Measurements from ENCODE around the gene NOVA2.

The NOVA2 gene

GRCh38 chr19:46017095-46017429 is 43.4 kb upstream of the NOVA2 start:
- Histone ChIP-seq H3K27ac (ENCODE audit: low read depth, low read length) (no peak overlapping the region), H3K36me3 (ENCODE audit: control insufficient read depth in 1 of 2, insufficient read depth in 2 of 2, low read length in 2 of 2) (no peaks in the 10 kb centered on the region), H3K4me1 (ENCODE audit: control insufficient read depth in 1 of 2, insufficient read depth in 2 of 2, low read length in 2 of 2) (peaks cover 13 to 17% of the 10 kb centered on the region in 2 donors), H3K4me3 (ENCODE audit: low read depth in 1 of 2, low read length in 2 of 2) (no peak overlapping the region), H3K9me3 (ENCODE audit: control insufficient read depth in 1 of 2, low read length in 2 of 2) (no peaks in the 10 kb centered on the region), H3K27me3 (ENCODE audit: control insufficient read depth in 1 of 2, insufficient read depth in 2 of 2, low read length in 2 of 2) (peaks cover 8 to 17% of the 10 kb centered on the region in 2 donors), H3K9ac (ENCODE audit: low read depth in 1 of 2, low read length in 2 of 2) (no peak overlapping the region)

- H3K36me3 ChIP-seq (ENCODE audit: control insufficient read depth in 1 of 2, insufficient read depth in 2 of 2, low read length in 2 of 2), result no peaks in the 10 kb centered on the region
- H3K9ac ChIP-seq (ENCODE audit: low read depth in 1 of 2, low read length in 2 of 2), result peak overlapping the region; percentile 40 to 42
- peak overlapping the region; percentile 80 to 88 for H3K4me3 ChIP-seq (ENCODE audit: low read depth in 1 of 2, low read length in 2 of 2)
- H3K27me3 ChIP-seq (ENCODE audit: control insufficient read depth in 1 of 2, insufficient read depth in 2 of 2, low read length in 2 of 2), result peaks cover 4 to 12% of the 10 kb centered on the region in 2 donors
- no peaks in the 10 kb centered on the region for H3K9me3 ChIP-seq (ENCODE audit: control insufficient read depth in 1 of 2, low read length in 2 of 2)
- H3K27ac ChIP-seq (ENCODE audit: low read depth, low read length), result no peak overlapping the region
- H3K4me1 ChIP-seq (ENCODE audit: control insufficient read depth in 1 of 2, insufficient read depth in 2 of 2, low read length in 2 of 2), result peaks cover 13 to 17% of the 10 kb centered on the region in 2 donors
Measured at GRCh38 chr19:46016426-46017094, 42.9 kb upstream of the NOVA2 start.

GRCh38 chr19:46015687-46016425 is 42.2 kb upstream of the NOVA2 start:
- Histone ChIP-seq H3K36me3 (ENCODE audit: control insufficient read depth in 1 of 2, insufficient read depth in 2 of 2, low read length in 2 of 2) (no peaks in the 10 kb centered on the region), H3K4me3 (ENCODE audit: low read depth in 1 of 2, low read length in 2 of 2) (peak overlapping the region; percentile 80 to 88), H3K27ac (ENCODE audit: low read depth, low read length) (no peak overlapping the region), H3K9ac (ENCODE audit: low read depth in 1 of 2, low read length in 2 of 2) (peak overlapping the region; percentile 40 to 42), H3K27me3 (ENCODE audit: control insufficient read depth in 1 of 2, insufficient read depth in 2 of 2, low read length in 2 of 2) (peaks cover 4 to 9% of the 10 kb centered on the region in 2 donors), H3K9me3 (ENCODE audit: control insufficient read depth in 1 of 2, low read length in 2 of 2) (no peaks in the 10 kb centered on the region), H3K4me1 (ENCODE audit: control insufficient read depth in 1 of 2, insufficient read depth in 2 of 2, low read length in 2 of 2) (peaks cover 13 to 17% of the 10 kb centered on the region in 2 donors)

- Histone ChIP-seq H3K27me3 (ENCODE audit: control insufficient read depth in 1 of 2, insufficient read depth in 2 of 2, low read length in 2 of 2) (peaks cover 4 to 9% of the 10 kb centered on the region in 2 donors), H3K9ac (ENCODE audit: low read depth in 1 of 2, low read length in 2 of 2) (peak overlapping the region in 1 of 2 donors; percentile 13), H3K9me3 (ENCODE audit: control insufficient read depth in 1 of 2, low read length in 2 of 2) (no peaks in the 10 kb centered on the region), H3K4me3 (ENCODE audit: low read depth in 1 of 2, low read length in 2 of 2) (peak overlapping the region; percentile 80 to 88), H3K27ac (ENCODE audit: low read depth, low read length) (no peak overlapping the region), H3K36me3 (ENCODE audit: control insufficient read depth in 1 of 2, insufficient read depth in 2 of 2, low read length in 2 of 2) (no peaks in the 10 kb centered on the region), H3K4me1 (ENCODE audit: control insufficient read depth in 1 of 2, insufficient read depth in 2 of 2, low read length in 2 of 2) (peaks cover 13 to 17% of the 10 kb centered on the region in 2 donors)
Measured at GRCh38 chr19:46014941-46015686, 41.4 kb upstream of the NOVA2 start.

- Histone ChIP-seq H3K9ac (ENCODE audit: low read depth in 1 of 2, low read length in 2 of 2) (peak overlapping the region in 1 of 2 donors; percentile 13), H3K9me3 (ENCODE audit: control insufficient read depth in 1 of 2, low read length in 2 of 2) (no peaks in the 10 kb centered on the region), H3K4me3 (ENCODE audit: low read depth in 1 of 2, low read length in 2 of 2) (peak overlapping the region; percentile 31 to 38), H3K27ac (ENCODE audit: low read depth, low read length) (no peak overlapping the region), H3K4me1 (ENCODE audit: control insufficient read depth in 1 of 2, insufficient read depth in 2 of 2, low read length in 2 of 2) (peaks cover 13 to 17% of the 10 kb centered on the region in 2 donors), H3K36me3 (ENCODE audit: control insufficient read depth in 1 of 2, insufficient read depth in 2 of 2, low read length in 2 of 2) (no peaks in the 10 kb centered on the region), H3K27me3 (ENCODE audit: control insufficient read depth in 1 of 2, insufficient read depth in 2 of 2, low read length in 2 of 2) (peaks cover 4 to 9% of the 10 kb centered on the region in 2 donors)
Measured at GRCh38 chr19:46014534-46014933, 40.9 kb upstream of the NOVA2 start.

GRCh38 chr19:46009530-46010510 is 36.2 kb upstream of the NOVA2 start:
- Histone ChIP-seq H3K4me3 (ENCODE audit: low read depth in 1 of 2, low read length in 2 of 2) (no peak overlapping the region), H3K27me3 (ENCODE audit: control insufficient read depth in 1 of 2, insufficient read depth in 2 of 2, low read length in 2 of 2) (peaks cover 0 to 5% of the 10 kb centered on the region in 2 donors), H3K27ac (ENCODE audit: low read depth, low read length) (no peak overlapping the region), H3K36me3 (ENCODE audit: control insufficient read depth in 1 of 2, insufficient read depth in 2 of 2, low read length in 2 of 2) (no peaks in the 10 kb centered on the region), H3K4me1 (ENCODE audit: control insufficient read depth in 1 of 2, insufficient read depth in 2 of 2, low read length in 2 of 2) (peaks cover 5 to 6% of the 10 kb centered on the region in 2 donors), H3K9me3 (ENCODE audit: control insufficient read depth in 1 of 2, low read length in 2 of 2) (no peaks in the 10 kb centered on the region), H3K9ac (ENCODE audit: low read depth in 1 of 2, low read length in 2 of 2) (no peak overlapping the region)

- H3K4me3 ChIP-seq (ENCODE audit: low read depth in 1 of 2, low read length in 2 of 2), result no peak overlapping the region
- no peaks in the 10 kb centered on the region for H3K36me3 ChIP-seq (ENCODE audit: control insufficient read depth in 1 of 2, insufficient read depth in 2 of 2, low read length in 2 of 2)
- H3K9ac ChIP-seq (ENCODE audit: low read depth in 1 of 2, low read length in 2 of 2), result no peak overlapping the region
- no peaks in the 10 kb centered on the region for H3K9me3 ChIP-seq (ENCODE audit: control insufficient read depth in 1 of 2, low read length in 2 of 2)
- H3K27ac ChIP-seq (ENCODE audit: low read depth, low read length), result no peak overlapping the region
- H3K27me3 ChIP-seq (ENCODE audit: control insufficient read depth in 1 of 2, insufficient read depth in 2 of 2, low read length in 2 of 2), result no peaks in the 10 kb centered on the region
- H3K4me1 ChIP-seq (ENCODE audit: control insufficient read depth in 1 of 2, insufficient read depth in 2 of 2, low read length in 2 of 2), result no peaks in the 10 kb centered on the region
Measured at GRCh38 chr19:46006411-46006810, 32.7 kb upstream of the NOVA2 start.

- Histone ChIP-seq H3K27ac (ENCODE audit: low read depth, low read length) (no peak overlapping the region), H3K9ac (ENCODE audit: low read depth in 1 of 2, low read length in 2 of 2) (no peak overlapping the region), H3K27me3 (ENCODE audit: control insufficient read depth in 1 of 2, insufficient read depth in 2 of 2, low read length in 2 of 2) (no peaks in the 10 kb centered on the region), H3K4me1 (ENCODE audit: control insufficient read depth in 1 of 2, insufficient read depth in 2 of 2, low read length in 2 of 2) (peaks cover 6 to 10% of the 10 kb centered on the region in 2 donors), H3K9me3 (ENCODE audit: control insufficient read depth in 1 of 2, low read length in 2 of 2) (no peaks in the 10 kb centered on the region), H3K36me3 (ENCODE audit: control insufficient read depth in 1 of 2, insufficient read depth in 2 of 2, low read length in 2 of 2) (no peaks in the 10 kb centered on the region), H3K4me3 (ENCODE audit: low read depth in 1 of 2, low read length in 2 of 2) (no peak overlapping the region)
Measured at GRCh38 chr19:46002678-46003275, 29.1 kb upstream of the NOVA2 start.

- Histone ChIP-seq H3K27ac (ENCODE audit: low read depth, low read length) (no peak overlapping the region), H3K9me3 (ENCODE audit: control insufficient read depth in 1 of 2, low read length in 2 of 2) (no peaks in the 10 kb centered on the region), H3K36me3 (ENCODE audit: control insufficient read depth in 1 of 2, insufficient read depth in 2 of 2, low read length in 2 of 2) (no peaks in the 10 kb centered on the region), H3K4me3 (ENCODE audit: low read depth in 1 of 2, low read length in 2 of 2) (peak overlapping the region; percentile 32 to 38), H3K9ac (ENCODE audit: low read depth in 1 of 2, low read length in 2 of 2) (no peak overlapping the region), H3K4me1 (ENCODE audit: control insufficient read depth in 1 of 2, insufficient read depth in 2 of 2, low read length in 2 of 2) (peaks cover 13 to 15% of the 10 kb centered on the region in 2 donors), H3K27me3 (ENCODE audit: control insufficient read depth in 1 of 2, insufficient read depth in 2 of 2, low read length in 2 of 2) (no peaks in the 10 kb centered on the region)
Measured at GRCh38 chr19:46000491-46001246, 27.0 kb upstream of the NOVA2 start.

Measured in duodenal mucosa (tissue), 2 donors.